ENCODE results near the gene RNF146.
"Not testable (repeated sequence)": the region's sequence is repeated elsewhere in the genome, so short reads cannot be mapped to it uniquely, and the experiment has no call there.

RNF146 gene

GRCh38 chr6:127297502-127298070 lies 30.9 kb downstream of the RNF146 start:
- peaks cover 3% of the 10 kb centered on the region for H3K9me3 ChIP-seq (ENCODE audit: low read length)
- peaks cover 40% of the 10 kb centered on the region for H3K36me3 ChIP-seq (ENCODE audit: insufficient read depth, low read length)
- no peak overlapping the region for H2AFZ ChIP-seq (ENCODE audit: low read depth, low read length)
- peaks cover 2% of the 10 kb centered on the region for H3K4me1 ChIP-seq (ENCODE audit: insufficient read depth, low read length)
- no peaks in the 10 kb centered on the region for H3K27me3 ChIP-seq (ENCODE audit: insufficient read depth, low read length)
- no peak overlapping the region for H3K4me3 ChIP-seq (ENCODE audit: low read length)

- Histone ChIP-seq H3K4me3 (ENCODE audit: low read length) (no peak overlapping the region), H3K4me1 (ENCODE audit: insufficient read depth, low read length) (peaks cover 2% of the 10 kb centered on the region), H3K27me3 (ENCODE audit: insufficient read depth, low read length) (no peaks in the 10 kb centered on the region), H3K9me3 (ENCODE audit: low read length) (peaks cover 3% of the 10 kb centered on the region), H3K36me3 (ENCODE audit: insufficient read depth, low read length) (peaks cover 33% of the 10 kb centered on the region), H2AFZ (ENCODE audit: low read depth, low read length) (no peak overlapping the region)
These were observed 31.8 kb downstream of the RNF146 start for GRCh38 chr6:127298475-127298874.

- H3K9me3 ChIP-seq (ENCODE audit: low read length): peaks cover 3% of the 10 kb centered on the region
- H2AFZ ChIP-seq (ENCODE audit: low read depth, low read length): no peak overlapping the region
- H3K36me3 ChIP-seq (ENCODE audit: insufficient read depth, low read length): peaks cover 24% of the 10 kb centered on the region
- peaks cover 2% of the 10 kb centered on the region for H3K4me1 ChIP-seq (ENCODE audit: insufficient read depth, low read length)
- no peak overlapping the region for H3K4me3 ChIP-seq (ENCODE audit: low read length)
- no peaks in the 10 kb centered on the region for H3K27me3 ChIP-seq (ENCODE audit: insufficient read depth, low read length)
These were observed 33.0 kb downstream of the RNF146 start for GRCh38 chr6:127299522-127300240.

- Histone ChIP-seq H3K4me3 (ENCODE audit: low read length) (no peak overlapping the region), H3K4me1 (ENCODE audit: insufficient read depth, low read length) (peaks cover 2% of the 10 kb centered on the region), H2AFZ (ENCODE audit: low read depth, low read length) (no peak overlapping the region), H3K9me3 (ENCODE audit: low read length) (peaks cover 3% of the 10 kb centered on the region), H3K36me3 (ENCODE audit: insufficient read depth, low read length) (peaks cover 23% of the 10 kb centered on the region), H3K27me3 (ENCODE audit: insufficient read depth, low read length) (no peaks in the 10 kb centered on the region)
These were observed 33.7 kb downstream of the RNF146 start for GRCh38 chr6:127300411-127300810.

- Histone ChIP-seq H3K27me3 (ENCODE audit: insufficient read depth, low read length) (no peaks in the 10 kb centered on the region), H2AFZ (ENCODE audit: low read depth, low read length) (no peak overlapping the region), H3K36me3 (ENCODE audit: insufficient read depth, low read length) (peaks cover 19% of the 10 kb centered on the region), H3K4me3 (ENCODE audit: low read length) (no peak overlapping the region), H3K4me1 (ENCODE audit: insufficient read depth, low read length) (peaks cover 2% of the 10 kb centered on the region), H3K9me3 (ENCODE audit: low read length) (peaks cover 6% of the 10 kb centered on the region)
These were observed 34.6 kb downstream of the RNF146 start for GRCh38 chr6:127301199-127301700.

- Histone ChIP-seq H3K36me3 (ENCODE audit: insufficient read depth, low read length) (peaks cover 18% of the 10 kb centered on the region), H2AFZ (ENCODE audit: low read depth, low read length) (no peak overlapping the region), H3K4me1 (ENCODE audit: insufficient read depth, low read length) (peaks cover 2% of the 10 kb centered on the region), H3K4me3 (ENCODE audit: low read length) (no peak overlapping the region), H3K27me3 (ENCODE audit: insufficient read depth, low read length) (no peaks in the 10 kb centered on the region), H3K9me3 (ENCODE audit: low read length) (peaks cover 9% of the 10 kb centered on the region)
These were observed 36.3 kb downstream of the RNF146 start for GRCh38 chr6:127302728-127303660.

- H3K9me3 ChIP-seq (ENCODE audit: low read length): peaks cover 5% of the 10 kb centered on the region
- no peaks in the 10 kb centered on the region for H3K27me3 ChIP-seq (ENCODE audit: insufficient read depth, low read length)
- peaks cover 15% of the 10 kb centered on the region for H3K36me3 ChIP-seq (ENCODE audit: insufficient read depth, low read length)
These were observed 37.3 kb downstream of the RNF146 start for GRCh38 chr6:127303917-127304316.

GRCh38 chr6:127305741-127306140 lies 39.1 kb downstream of the RNF146 start:
- H3K36me3 ChIP-seq (ENCODE audit: insufficient read depth, low read length): peaks cover 19% of the 10 kb centered on the region
- peaks cover 5% of the 10 kb centered on the region for H3K9me3 ChIP-seq (ENCODE audit: low read length)
- no peaks in the 10 kb centered on the region for H3K4me1 ChIP-seq (ENCODE audit: insufficient read depth, low read length)
- H3K27me3 ChIP-seq (ENCODE audit: insufficient read depth, low read length): no peaks in the 10 kb centered on the region
- no peak overlapping the region for H2AFZ ChIP-seq (ENCODE audit: low read depth, low read length)
- H3K4me3 ChIP-seq (ENCODE audit: low read length): no peak overlapping the region

More at GRCh38 chr6:127303917-127304316, 37.3 kb downstream of the RNF146 start:
- Histone ChIP-seq H3K4me1 (ENCODE audit: insufficient read depth, low read length) (peaks cover 2% of the 10 kb centered on the region), H2AFZ (ENCODE audit: low read depth, low read length) (no peak overlapping the region), H3K4me3 (ENCODE audit: low read length) (no peak overlapping the region)

- Histone ChIP-seq H3K27me3 (ENCODE audit: insufficient read depth, low read length) (no peaks in the 10 kb centered on the region), H3K36me3 (ENCODE audit: insufficient read depth, low read length) (peaks cover 64% of the 10 kb centered on the region), H3K9me3 (ENCODE audit: low read length) (no peaks in the 10 kb centered on the region), H2AFZ (ENCODE audit: low read depth, low read length) (no peak overlapping the region), H3K4me3 (ENCODE audit: low read length) (no peak overlapping the region), H3K4me1 (ENCODE audit: insufficient read depth, low read length) (no peaks in the 10 kb centered on the region)
These were observed 50.9 kb downstream of the RNF146 start for GRCh38 chr6:127317388-127318128.

GRCh38 chr6:127319686-127320085 lies 53.0 kb downstream of the RNF146 start:
- no peak overlapping the region for H2AFZ ChIP-seq (ENCODE audit: low read depth, low read length)
- H3K4me1 ChIP-seq (ENCODE audit: insufficient read depth, low read length): no peaks in the 10 kb centered on the region
- no peaks in the 10 kb centered on the region for H3K27me3 ChIP-seq (ENCODE audit: insufficient read depth, low read length)
- H3K36me3 ChIP-seq (ENCODE audit: insufficient read depth, low read length): peaks cover 55% of the 10 kb centered on the region
- no peaks in the 10 kb centered on the region for H3K9me3 ChIP-seq (ENCODE audit: low read length)
- no peak overlapping the region for H3K4me3 ChIP-seq (ENCODE audit: low read length)

- Histone ChIP-seq H3K4me3 (ENCODE audit: low read length) (no peak overlapping the region), H3K36me3 (ENCODE audit: insufficient read depth, low read length) (peaks cover 46% of the 10 kb centered on the region)
These were observed 61.5 kb downstream of the RNF146 start for GRCh38 chr6:127328043-127328609.

GRCh38 chr6:127331256-127331655 lies 64.6 kb downstream of the RNF146 start:
- Histone ChIP-seq H3K36me3 (ENCODE audit: insufficient read depth, low read length) (peaks cover 29% of the 10 kb centered on the region), H3K4me1 (ENCODE audit: insufficient read depth, low read length) (peaks cover 11% of the 10 kb centered on the region)
- not testable (repeated sequence) for H3K27me3 ChIP-seq (ENCODE audit: insufficient read depth, low read length); H2AFZ ChIP-seq (ENCODE audit: low read depth, low read length); H3K9me3 ChIP-seq (ENCODE audit: low read length); H3K4me3 ChIP-seq (ENCODE audit: low read length)

More at GRCh38 chr6:127328043-127328609, 61.5 kb downstream of the RNF146 start:
- Histone ChIP-seq H2AFZ (ENCODE audit: low read depth, low read length) (no peak overlapping the region), H3K9me3 (ENCODE audit: low read length) (no peaks in the 10 kb centered on the region), H3K27me3 (ENCODE audit: insufficient read depth, low read length) (no peaks in the 10 kb centered on the region), H3K4me1 (ENCODE audit: insufficient read depth, low read length) (peaks cover 11% of the 10 kb centered on the region)

All from neuron (in vitro differentiated cells).